Activated T-helper 1 cell treated with anti-CD3 and anti-CD28 coated beads, Interleukin-12 subunit alpha, Interleukin-12 subunit beta, Interleukin-2, Interleukin-4 antibody, amounts not matched to agents 30 ng/mL and 10 ng/mL and 1 ng/mL, durations not matched to agents 14 hours and 24 hours and 36 hours (primary cell): ENCODE data around the gene SPECC1L. TPM values are rescaled to one million over a fixed set of nuclear protein-coding genes. Genes with fewer than 3 reads are reported as not detected.
A peak's percentile ranks its signal among the peaks of the same experiment; 100 is the strongest.

Experiments
- DNase-seq: peaks from one replicate; pipeline ENCODE4 v3.0.0; 2021; ENCODE audit warnings: low spot score
- H3K27ac Mint-ChIP-seq: one replicate; pipeline ENCODE4 v1.8.0; 2021; ENCODE audit warnings: mild to moderate bottlenecking, mixed read lengths
- H3K27me3 Mint-ChIP-seq: one replicate; pipeline ENCODE4 v1.8.0; 2022; ENCODE audit warnings: mild to moderate bottlenecking, moderate library complexity, mixed read lengths; ENCODE audit not compliant: insufficient read depth
- H3K36me3 Mint-ChIP-seq: one replicate; pipeline ENCODE4 v1.8.0; 2021; ENCODE audit warnings: low read depth, mixed read lengths
- H3K4me1 Mint-ChIP-seq: one replicate; pipeline ENCODE4 v1.8.0; 2021; ENCODE audit warnings: low read depth, mixed read lengths
- H3K4me3 Mint-ChIP-seq: one replicate; pipeline ENCODE4 v1.8.0; 2021; ENCODE audit warnings: mild to moderate bottlenecking, moderate library complexity, mixed read lengths
- H3K9me3 Mint-ChIP-seq: one replicate; pipeline ENCODE4 v1.8.0; 2021; ENCODE audit warnings: mixed read lengths
- intact Hi-C: fragments of 100-400 bp; cut with micrococcal nuclease; formaldehyde crosslinking; loops from one replicate; pipeline ENCODE4 v1.15.1; 2024
- total RNA-seq: library from RNA; stranded (reverse); gene quantifications from 2 replicates; pipeline ENCODE4 v1.2.3, GENCODE V29; 2022

The SPECC1L gene
- total RNA-seq: 40.3 and 40.4 TPM in 2 replicates

GRCh38 chr22:24270556-24271385 is at the start of gene SPECC1L:
Gene SPECC1L, plus strand, starts transcription at chr22:24270831. Its CDS starts 31,401 bp downstream, at chr22:24302232.
- Mint-ChIP-seq H3K27ac (peak within 1 kb of the TSS; percentile 82), H3K9me3 (no peaks in the 10 kb centered on the region), H3K27me3 (no peaks in the 10 kb centered on the region), H3K36me3 (peaks cover 4% of the 10 kb centered on the region), H3K4me3 (peak within 1 kb of the TSS; percentile 85), H3K4me1 (peaks cover 35% of the 10 kb centered on the region)
- intact Hi-C loops: loop anchor here (1.0 to 10.0 kb wide), 4 partner anchors 164 to 358 kb away; partner anchors contain the start of genes CABIN1, GUCD1 and SNRPD3
- DNase-seq: peak; percentile 92

- no peaks in the 10 kb centered on the region for H3K36me3 Mint-ChIP-seq
- intact Hi-C loops: no loop called here
- no peaks in the 10 kb centered on the region for H3K4me1 Mint-ChIP-seq
- H3K4me3 Mint-ChIP-seq: no peak overlapping the region
- no peaks in the 10 kb centered on the region for H3K27me3 Mint-ChIP-seq
- no peak for DNase-seq
- H3K9me3 Mint-ChIP-seq: peaks cover 6% of the 10 kb centered on the region
- H3K27ac Mint-ChIP-seq: no peak overlapping the region
Measured at GRCh38 chr22:24224468-24224867, 46.2 kb upstream of the SPECC1L start.

GRCh38 chr22:24225044-24225601 is 45.5 kb upstream of the SPECC1L start:
- H3K9me3 Mint-ChIP-seq: peaks cover 6% of the 10 kb centered on the region
- no peaks in the 10 kb centered on the region for H3K36me3 Mint-ChIP-seq
- H3K27ac Mint-ChIP-seq: no peak overlapping the region
- H3K4me3 Mint-ChIP-seq: no peak overlapping the region
- no peaks in the 10 kb centered on the region for H3K27me3 Mint-ChIP-seq
- H3K4me1 Mint-ChIP-seq: no peaks in the 10 kb centered on the region
- intact Hi-C loops: no loop called here
- DNase-seq: no peak

- H3K4me3 Mint-ChIP-seq: no peak overlapping the region
- no peaks in the 10 kb centered on the region for H3K27me3 Mint-ChIP-seq
- H3K27ac Mint-ChIP-seq: no peak overlapping the region
- no peaks in the 10 kb centered on the region for H3K4me1 Mint-ChIP-seq
- intact Hi-C loops: no loop called here
- no peaks in the 10 kb centered on the region for H3K36me3 Mint-ChIP-seq
- H3K9me3 Mint-ChIP-seq: peaks cover 6% of the 10 kb centered on the region
- no peak for DNase-seq
Measured at GRCh38 chr22:24225951-24226350, 44.7 kb upstream of the SPECC1L start.

- H3K4me3 Mint-ChIP-seq: no peak overlapping the region
- H3K36me3 Mint-ChIP-seq: no peaks in the 10 kb centered on the region
Measured at GRCh38 chr22:24230911-24231656, 39.5 kb upstream of the SPECC1L start.

GRCh38 chr22:24231706-24232105 is 38.9 kb upstream of the SPECC1L start:
- Mint-ChIP-seq H3K9me3 (no peaks in the 10 kb centered on the region), H3K36me3 (no peaks in the 10 kb centered on the region), H3K4me3 (no peak overlapping the region), H3K27me3 (peaks cover 1% of the 10 kb centered on the region), H3K4me1 (no peaks in the 10 kb centered on the region), H3K27ac (no peak overlapping the region)
- DNase-seq: no peak
- intact Hi-C loops: loop anchor here (1.0 to 5.0 kb wide), 2 partner anchors 42 to 249 kb away; partner anchors contain the start of gene GSTT2

More at GRCh38 chr22:24230911-24231656, 39.5 kb upstream of the SPECC1L start:
- H3K9me3 Mint-ChIP-seq: no peaks in the 10 kb centered on the region
- no peaks in the 10 kb centered on the region for H3K4me1 Mint-ChIP-seq
- H3K27ac Mint-ChIP-seq: no peak overlapping the region
- intact Hi-C loops: loop anchor here (1.0 to 5.0 kb wide), 2 partner anchors 42 to 249 kb away; partner anchors contain the start of gene GSTT2
- peak; percentile 41 for DNase-seq
- no peaks in the 10 kb centered on the region for H3K27me3 Mint-ChIP-seq

GRCh38 chr22:24232124-24232523 is 38.5 kb upstream of the SPECC1L start:
- no peak overlapping the region for H3K27ac Mint-ChIP-seq
- intact Hi-C loops: loop anchor here (5.0 kb wide), 1 partner anchor 250 kb away; the partner anchor contains the start of gene GSTT2
- H3K27me3 Mint-ChIP-seq: peaks cover 2% of the 10 kb centered on the region
- H3K4me1 Mint-ChIP-seq: no peaks in the 10 kb centered on the region
- H3K36me3 Mint-ChIP-seq: no peaks in the 10 kb centered on the region
- no peaks in the 10 kb centered on the region for H3K9me3 Mint-ChIP-seq
- no peak for DNase-seq
- H3K4me3 Mint-ChIP-seq: no peak overlapping the region

GRCh38 chr22:24232725-24233124 is 37.9 kb upstream of the SPECC1L start:
- Mint-ChIP-seq H3K9me3 (no peaks in the 10 kb centered on the region), H3K36me3 (no peaks in the 10 kb centered on the region), H3K4me3 (no peak overlapping the region), H3K4me1 (no peaks in the 10 kb centered on the region), H3K27me3 (peaks cover 2% of the 10 kb centered on the region), H3K27ac (no peak overlapping the region)
- DNase-seq: no peak
- intact Hi-C loops: loop anchor here (5.0 kb wide), 1 partner anchor 250 kb away; the partner anchor contains the start of gene GSTT2

GRCh38 chr22:24233235-24233634 is 37.4 kb upstream of the SPECC1L start:
- Mint-ChIP-seq H3K4me3 (no peak overlapping the region), H3K36me3 (no peaks in the 10 kb centered on the region), H3K27ac (no peak overlapping the region), H3K9me3 (no peaks in the 10 kb centered on the region), H3K27me3 (peaks cover 2% of the 10 kb centered on the region), H3K4me1 (no peaks in the 10 kb centered on the region)
- no peak for DNase-seq
- intact Hi-C loops: loop anchor here (5.0 kb wide), 1 partner anchor 251 kb away; the partner anchor contains the start of gene GSTT2

GRCh38 chr22:24233816-24234215 is 36.8 kb upstream of the SPECC1L start:
- H3K27ac Mint-ChIP-seq: no peak overlapping the region
- no peaks in the 10 kb centered on the region for H3K9me3 Mint-ChIP-seq
- no peak overlapping the region for H3K4me3 Mint-ChIP-seq
- DNase-seq: no peak
- no peaks in the 10 kb centered on the region for H3K36me3 Mint-ChIP-seq
- H3K27me3 Mint-ChIP-seq: peaks cover 2% of the 10 kb centered on the region
- no peaks in the 10 kb centered on the region for H3K4me1 Mint-ChIP-seq
- intact Hi-C loops: loop anchor here (5.0 kb wide), 1 partner anchor 252 kb away; the partner anchor contains the start of gene GSTT2

GRCh38 chr22:24235315-24235714 is 35.3 kb upstream of the SPECC1L start:
- peaks cover 2% of the 10 kb centered on the region for H3K27me3 Mint-ChIP-seq
- intact Hi-C loops: no loop called here
- H3K4me3 Mint-ChIP-seq: no peak overlapping the region

GRCh38 chr22:24236656-24237055 is 34.0 kb upstream of the SPECC1L start:
- Mint-ChIP-seq H3K36me3 (no peaks in the 10 kb centered on the region), H3K4me3 (no peak overlapping the region), H3K9me3 (no peaks in the 10 kb centered on the region), H3K4me1 (peaks cover 18% of the 10 kb centered on the region), H3K27me3 (peaks cover 2% of the 10 kb centered on the region), H3K27ac (no peak overlapping the region)
- DNase-seq: no peak
- intact Hi-C loops: no loop called here

More at GRCh38 chr22:24235315-24235714, 35.3 kb upstream of the SPECC1L start:
- Mint-ChIP-seq H3K9me3 (no peaks in the 10 kb centered on the region), H3K4me1 (peaks cover 6% of the 10 kb centered on the region), H3K36me3 (no peaks in the 10 kb centered on the region), H3K27ac (no peak overlapping the region)
- no peak for DNase-seq
